GM12875 (cell line): ENCODE results near the gene NHSL2.

Experiments
- H3K4me3 ChIP-seq: one replicate; pipeline ENCODE4 v1.5.1; 2011; ENCODE audit warnings: low read depth, low read length, control low read depth
- TF ChIP-seq, protein P1 (sequence below): IDR thresholded peaks from 2 replicates; pipeline ENCODE4 v1.5.1; 2011; ENCODE audit warnings: low read depth, mild to moderate bottlenecking, control low read depth, inconsistent platforms, low read length, moderate library complexity, borderline replicate concordance; ENCODE audit not compliant: insufficient read depth

NHSL2 gene

DNA sequence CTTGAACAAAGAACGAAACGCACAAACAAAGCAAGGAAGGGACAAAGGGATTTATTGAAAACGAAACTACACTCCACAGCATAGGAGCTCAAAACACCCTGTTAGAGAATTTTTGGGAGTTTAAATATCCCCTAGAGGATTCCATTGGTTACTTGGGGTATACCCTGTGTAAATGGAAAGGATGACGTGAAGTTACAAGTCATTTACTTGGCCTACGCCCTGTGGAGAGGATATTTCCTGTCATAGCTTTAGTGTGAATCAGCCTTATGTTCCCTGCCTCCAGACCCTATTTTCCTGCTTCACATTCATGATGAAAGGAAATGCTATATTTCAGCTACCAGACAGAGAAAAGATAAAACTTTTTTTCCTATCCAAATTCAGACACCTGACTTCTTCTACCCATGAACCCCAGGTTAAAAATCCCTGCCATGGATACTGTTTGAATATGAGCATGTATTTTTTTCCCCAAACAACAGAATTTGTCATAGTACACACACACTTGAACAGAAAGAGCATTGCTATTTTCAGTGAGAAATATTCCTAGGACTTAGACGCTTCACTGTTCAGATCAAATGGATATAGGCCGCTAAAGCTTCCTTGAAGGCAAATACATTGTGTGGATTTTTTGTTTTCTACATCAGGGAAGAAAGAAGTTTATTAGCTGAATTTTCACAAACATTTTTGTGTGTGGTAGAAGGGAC, 291.3 kb downstream of the NHSL2 start:
- no peak overlapping the region for H3K4me3 ChIP-seq

More for the DNA sequence above, 291.3 kb downstream of the NHSL2 start:
- TF ChIP-seq, protein P1, sequence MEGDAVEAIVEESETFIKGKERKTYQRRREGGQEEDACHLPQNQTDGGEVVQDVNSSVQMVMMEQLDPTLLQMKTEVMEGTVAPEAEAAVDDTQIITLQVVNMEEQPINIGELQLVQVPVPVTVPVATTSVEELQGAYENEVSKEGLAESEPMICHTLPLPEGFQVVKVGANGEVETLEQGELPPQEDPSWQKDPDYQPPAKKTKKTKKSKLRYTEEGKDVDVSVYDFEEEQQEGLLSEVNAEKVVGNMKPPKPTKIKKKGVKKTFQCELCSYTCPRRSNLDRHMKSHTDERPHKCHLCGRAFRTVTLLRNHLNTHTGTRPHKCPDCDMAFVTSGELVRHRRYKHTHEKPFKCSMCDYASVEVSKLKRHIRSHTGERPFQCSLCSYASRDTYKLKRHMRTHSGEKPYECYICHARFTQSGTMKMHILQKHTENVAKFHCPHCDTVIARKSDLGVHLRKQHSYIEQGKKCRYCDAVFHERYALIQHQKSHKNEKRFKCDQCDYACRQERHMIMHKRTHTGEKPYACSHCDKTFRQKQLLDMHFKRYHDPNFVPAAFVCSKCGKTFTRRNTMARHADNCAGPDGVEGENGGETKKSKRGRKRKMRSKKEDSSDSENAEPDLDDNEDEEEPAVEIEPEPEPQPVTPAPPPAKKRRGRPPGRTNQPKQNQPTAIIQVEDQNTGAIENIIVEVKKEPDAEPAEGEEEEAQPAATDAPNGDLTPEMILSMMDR, result no peak
